CD14-positive monocyte (primary cell): ENCODE measurements around the gene ARPC1A. TPM values are rescaled to one million over a fixed set of nuclear protein-coding genes. Genes with fewer than 3 reads are reported as not detected.
A peak's percentile ranks its signal among the peaks of the same experiment; 100 is the strongest.

Source experiments
- DNase-seq, 3 donors: peaks; one replicate each; pipeline ENCODE4 v3.0.0-alpha.2; 2011 to 2022
- H2AFZ ChIP-seq: 2 replicates; pipeline ENCODE4 v1.6.0; 2012; ENCODE audit warnings: mild to moderate bottlenecking, low read depth, low read length, inconsistent platforms; ENCODE audit not compliant: insufficient read depth, poor library complexity, severe bottlenecking
- H3K27ac ChIP-seq, 2 donors: 1 replicate in 1 of 2; 2 replicates in 1 of 2; pipeline ENCODE4 v1.5.1; 2012 to 2013; ENCODE audit warnings: low read length in 2 of 2, control low read depth in 1 of 2, inconsistent platforms in 1 of 2, low read depth in 1 of 2, mild to moderate bottlenecking in 1 of 2
- H3K27me3 ChIP-seq, 2 donors: one replicate each; pipeline versions ENCODE4 v1.6.0 to v1.6.1; 2011 to 2013; ENCODE audit warnings: low read length in 2 of 2; ENCODE audit not compliant: control insufficient read depth in 2 of 2, insufficient read depth in 2 of 2
- H3K36me3 ChIP-seq, 2 donors: replicated peaks in 1 of 2; 1 replicate in 1 of 2; 2 replicates in 1 of 2; pipeline versions ENCODE4 v1.5.1 to v1.6.1; 2012 to 2013; ENCODE audit warnings: low read length in 2 of 2, control low read depth in 1 of 2, inconsistent platforms in 1 of 2, mild to moderate bottlenecking in 1 of 2; ENCODE audit not compliant: insufficient read depth in 2 of 2, control insufficient read depth in 1 of 2
- H3K4me1 ChIP-seq, 2 donors: 1 replicate in 1 of 2; 2 replicates in 1 of 2; pipeline versions ENCODE4 v1.5.1 to v1.6.1; 2012 to 2013; ENCODE audit warnings: low read length in 2 of 2, control low read depth in 1 of 2, inconsistent platforms in 1 of 2, mild to moderate bottlenecking in 1 of 2, moderate library complexity in 1 of 2; ENCODE audit not compliant: insufficient read depth in 2 of 2, control insufficient read depth in 1 of 2
- H3K4me2 ChIP-seq: replicated peaks from 2 replicates; pipeline ENCODE3; 2012; ENCODE audit warnings: low read length, moderate library complexity, mild to moderate bottlenecking; ENCODE audit not compliant: poor library complexity, severe bottlenecking; ENCODE audit errors: extremely low read depth
- H3K4me3 ChIP-seq, 3 experiments: fragments of 200-600 bp in 1 of 3; sonication (generic) in 1 of 3; replicated peaks in 1 of 3; 1 replicate in 2 of 3; 2 replicates in 1 of 3; pipeline ENCODE4 v1.5.1; 2011 to 2013; ENCODE audit warnings: low read length in 3 of 3, mild to moderate bottlenecking in 3 of 3, control low read depth in 2 of 3, low read depth in 2 of 3, inconsistent platforms in 1 of 3, moderate library complexity in 1 of 3
- H3K79me2 ChIP-seq: 2 replicates; pipeline ENCODE4 v1.6.0; 2012; ENCODE audit warnings: mild to moderate bottlenecking, control low read depth, inconsistent platforms, low read length, moderate library complexity; ENCODE audit not compliant: insufficient read depth
- H3K9ac ChIP-seq: 2 replicates; pipeline ENCODE4 v1.6.0; 2017; ENCODE audit warnings: low read length, mild to moderate bottlenecking; ENCODE audit not compliant: insufficient read depth, poor library complexity, severe bottlenecking
- H3K9me3 ChIP-seq, 2 donors: replicated peaks in 1 of 2; 1 replicate in 1 of 2; 2 replicates in 1 of 2; pipeline versions ENCODE4 v1.5.1 to v1.6.1; 2012 to 2013; ENCODE audit warnings: low read length in 2 of 2, control low read depth in 1 of 2; ENCODE audit not compliant: control insufficient read depth in 1 of 2, insufficient read depth in 1 of 2
- H4K20me1 ChIP-seq: 2 replicates; pipeline ENCODE4 v1.6.0; 2012; ENCODE audit warnings: mild to moderate bottlenecking, low read length, control low read depth, moderate library complexity; ENCODE audit not compliant: insufficient read depth
- H3K27ac Mint-ChIP-seq, 7 donors: one replicate each; pipeline ENCODE4 v1.8.0; 2020; ENCODE audit warnings: mild to moderate bottlenecking in 7 of 7, mixed read lengths in 7 of 7, moderate library complexity in 6 of 7, inconsistent platforms in 2 of 7
- H3K27me3 Mint-ChIP-seq, 3 donors: one replicate each; pipeline ENCODE4 v1.8.0; 2021 to 2022; ENCODE audit warnings: low read depth in 3 of 3, mild to moderate bottlenecking in 3 of 3, mixed read lengths in 3 of 3, moderate library complexity in 3 of 3, inconsistent platforms in 1 of 3
- H3K36me3 Mint-ChIP-seq, 2 donors: one replicate each; pipeline ENCODE4 v1.8.0; 2020; ENCODE audit warnings: mixed read lengths in 2 of 2, inconsistent platforms in 1 of 2, mild to moderate bottlenecking in 1 of 2
- H3K4me1 Mint-ChIP-seq: one replicate; pipeline ENCODE4 v1.8.0; 2020; ENCODE audit warnings: mild to moderate bottlenecking, mixed read lengths
- H3K4me3 Mint-ChIP-seq, 2 donors: one replicate each; pipeline ENCODE4 v1.8.0; 2020; ENCODE audit warnings: mild to moderate bottlenecking in 2 of 2, mixed read lengths in 2 of 2, moderate library complexity in 1 of 2
- H3K9me3 Mint-ChIP-seq, 7 donors: one replicate each; pipeline ENCODE4 v1.8.0; 2020 to 2022; ENCODE audit warnings: mixed read lengths in 7 of 7, mild to moderate bottlenecking in 6 of 7, moderate library complexity in 6 of 7, inconsistent platforms in 2 of 7
- CTCF ChIP-seq: fragments of 200-600 bp; IDR thresholded peaks from one replicate; pipeline ENCODE4 v1.8.0; 2022; ENCODE audit warnings: antibody characterized with exemption, mild to moderate bottlenecking
- whole genome bisulfite sequencing: methylation state at CpG from one replicate; pipeline ENCODE4 v1.1.5; 2013; ENCODE audit warnings: missing lambda C conversion rate; ENCODE audit not compliant: insufficient coverage; 5-methylcytosine and 5-hydroxymethylcytosine counted together
- intact Hi-C, 2 donors: fragments of 100-400 bp; cut with micrococcal nuclease; formaldehyde crosslinking; loops; one replicate each; pipeline versions ENCODE4 v1.15.0 to v1.15.1; 2023
- polyA plus RNA-seq, 3 donors: library from polyadenylated mRNA; depleted of rRNA in 1 of 3; unstranded in 2 of 3; stranded (reverse) in 1 of 3; fragments of 300-500 nt in 2 of 3; fragments of >200 nt in 1 of 3; fragmentation: Illumina TruSeq in 2 of 3; gene quantifications; 1 replicate in 2 of 3; 2 replicates in 1 of 3; pipeline ENCODE4 v1.2.3, GENCODE V29; 2012 to 2021

ARPC1A gene
- polyA plus RNA-seq, 3 donors, result 71.7 to 107 (median 104) TPM

GRCh38 chr7:99296471-99296870 lies 29.2 kb upstream of the ARPC1A start:
- H3K4me1 ChIP-seq, result no peaks in the 10 kb centered on the region
- no peak overlapping the region for H3K9ac ChIP-seq
- no peaks in the 10 kb centered on the region for H3K9me3 ChIP-seq
- H3K27me3 ChIP-seq, result no peaks in the 10 kb centered on the region
- Mint-ChIP-seq H3K9me3 (no peaks in the 10 kb centered on the region), H3K36me3 (no peaks in the 10 kb centered on the region), H3K4me1 (peaks cover 3% of the 10 kb centered on the region), H3K27me3 (peaks cover 0 to 4% (median 2%) of the 10 kb centered on the region in 3 donors), H3K4me3 (no peak overlapping the region), H3K27ac (peak overlapping the region in 1 of 7 donors; percentile 1)
- no peak for TF ChIP-seq CTCF
- no peak overlapping the region for H2AFZ ChIP-seq
- H3K79me2 ChIP-seq, result no peaks in the 10 kb centered on the region
- H3K4me2 ChIP-seq, result no peak overlapping the region
- intact Hi-C loops, result no loop called here
- no peaks in the 10 kb centered on the region for H3K36me3 ChIP-seq
- H3K27ac ChIP-seq, result no peak overlapping the region
- no peak overlapping the region for H3K4me3 ChIP-seq
- no peak for DNase-seq
- 95% methylated on average over 3 of the region's 5 CpGs for WGBS
- no peaks in the 10 kb centered on the region for H4K20me1 ChIP-seq

GRCh38 chr7:99301496-99301895 lies 24.2 kb upstream of the ARPC1A start:
- Histone ChIP-seq H3K4me2 (no peak overlapping the region), H3K27ac (no peak overlapping the region), H4K20me1 (no peaks in the 10 kb centered on the region), H3K9me3 (no peaks in the 10 kb centered on the region), H3K27me3 (no peaks in the 10 kb centered on the region), H3K4me1 (no peaks in the 10 kb centered on the region), H2AFZ (no peak overlapping the region), H3K36me3 (no peaks in the 10 kb centered on the region), H3K9ac (no peak overlapping the region), H3K79me2 (no peaks in the 10 kb centered on the region), H3K4me3 (no peak overlapping the region)
- H3K36me3 Mint-ChIP-seq, result no peaks in the 10 kb centered on the region
- 94% methylated on average over 18 of the region's 19 CpGs for WGBS
- H3K4me1 Mint-ChIP-seq, result peaks cover 10% of the 10 kb centered on the region
- intact Hi-C loops, result no loop called here
- H3K27ac Mint-ChIP-seq, result peak overlapping the region in 1 of 7 donors; percentile 66
- TF ChIP-seq CTCF, result no peak
- no peaks in the 10 kb centered on the region for H3K9me3 Mint-ChIP-seq
- no peak overlapping the region for H3K4me3 Mint-ChIP-seq
- peaks cover 2 to 3% (median 2%) of the 10 kb centered on the region in 3 donors for H3K27me3 Mint-ChIP-seq
- DNase-seq, result no peak
